Brain microvascular endothelial cell (primary cell): ENCODE data around the gene MAP3K13.

Experiments used
- DNase-seq: peaks from one replicate; pipeline ENCODE4 v3.0.0-alpha.2; 2020
- H3K27ac ChIP-seq: fragments of 250-450 bp; sonication (Bioruptor Pico); 2 replicates; pipeline ENCODE4 v1.5.1; 2020; ENCODE audit warnings: mild to moderate bottlenecking, moderate library complexity
- H3K27me3 ChIP-seq: fragments of 250-450 bp; sonication (Bioruptor Pico); replicated peaks from 2 replicates; pipeline ENCODE4 v1.5.1; 2020; ENCODE audit warnings: mild to moderate bottlenecking
- H3K36me3 ChIP-seq: fragments of 250-450 bp; sonication (Bioruptor Pico); replicated peaks from 2 replicates; pipeline ENCODE4 v1.5.1; 2020; ENCODE audit warnings: mild to moderate bottlenecking
- H3K4me3 ChIP-seq: 2 replicates; pipeline ENCODE4 v1.5.1; 2011; ENCODE audit warnings: low read depth, mild to moderate bottlenecking, control low read depth, low read length, moderate library complexity
- in situ Hi-C: cut with HindIII; loops from 2 replicates; pipeline ENCODE4 v1.10.0; 2017; ENCODE audit warnings: low sequenced_read_pairs, low pct_ligation_motif_present
- TF ChIP-seq, protein P1 (sequence below): IDR thresholded peaks from 2 replicates; pipeline ENCODE4 v1.5.1; 2011; ENCODE audit warnings: low read depth, mild to moderate bottlenecking, moderate library complexity, low read length, control low read depth, inconsistent platforms; ENCODE audit errors: missing control alignments

Gene MAP3K13

DNA sequence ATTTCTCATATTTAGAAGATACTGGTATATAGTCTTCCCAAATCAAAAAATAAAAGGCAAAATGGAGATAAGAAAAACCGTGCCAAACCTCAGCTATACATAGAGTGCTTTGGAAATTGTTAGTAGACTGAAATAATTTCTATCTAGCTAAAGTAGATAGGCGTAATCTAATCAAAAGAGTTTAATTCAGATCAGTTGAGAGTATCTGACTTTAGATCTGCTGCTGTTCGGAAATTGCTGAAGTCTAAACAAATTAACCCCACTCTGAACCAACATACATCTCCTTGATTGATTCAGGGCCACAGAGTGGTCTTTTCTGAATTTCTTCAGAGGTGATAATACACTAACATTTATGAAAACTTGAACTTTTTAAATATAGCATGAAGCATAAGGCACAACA is 40.1 kb downstream of the MAP3K13 start:
- H3K27ac ChIP-seq: no peak overlapping the region
- in situ Hi-C loops: no loop called here
- H3K27me3 ChIP-seq: no peaks in the 10 kb centered on the region
- no peak overlapping the region for H3K4me3 ChIP-seq
- no peak for DNase-seq
- no peaks in the 10 kb centered on the region for H3K36me3 ChIP-seq
- TF ChIP-seq, protein P1, sequence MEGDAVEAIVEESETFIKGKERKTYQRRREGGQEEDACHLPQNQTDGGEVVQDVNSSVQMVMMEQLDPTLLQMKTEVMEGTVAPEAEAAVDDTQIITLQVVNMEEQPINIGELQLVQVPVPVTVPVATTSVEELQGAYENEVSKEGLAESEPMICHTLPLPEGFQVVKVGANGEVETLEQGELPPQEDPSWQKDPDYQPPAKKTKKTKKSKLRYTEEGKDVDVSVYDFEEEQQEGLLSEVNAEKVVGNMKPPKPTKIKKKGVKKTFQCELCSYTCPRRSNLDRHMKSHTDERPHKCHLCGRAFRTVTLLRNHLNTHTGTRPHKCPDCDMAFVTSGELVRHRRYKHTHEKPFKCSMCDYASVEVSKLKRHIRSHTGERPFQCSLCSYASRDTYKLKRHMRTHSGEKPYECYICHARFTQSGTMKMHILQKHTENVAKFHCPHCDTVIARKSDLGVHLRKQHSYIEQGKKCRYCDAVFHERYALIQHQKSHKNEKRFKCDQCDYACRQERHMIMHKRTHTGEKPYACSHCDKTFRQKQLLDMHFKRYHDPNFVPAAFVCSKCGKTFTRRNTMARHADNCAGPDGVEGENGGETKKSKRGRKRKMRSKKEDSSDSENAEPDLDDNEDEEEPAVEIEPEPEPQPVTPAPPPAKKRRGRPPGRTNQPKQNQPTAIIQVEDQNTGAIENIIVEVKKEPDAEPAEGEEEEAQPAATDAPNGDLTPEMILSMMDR: no peak

DNA sequence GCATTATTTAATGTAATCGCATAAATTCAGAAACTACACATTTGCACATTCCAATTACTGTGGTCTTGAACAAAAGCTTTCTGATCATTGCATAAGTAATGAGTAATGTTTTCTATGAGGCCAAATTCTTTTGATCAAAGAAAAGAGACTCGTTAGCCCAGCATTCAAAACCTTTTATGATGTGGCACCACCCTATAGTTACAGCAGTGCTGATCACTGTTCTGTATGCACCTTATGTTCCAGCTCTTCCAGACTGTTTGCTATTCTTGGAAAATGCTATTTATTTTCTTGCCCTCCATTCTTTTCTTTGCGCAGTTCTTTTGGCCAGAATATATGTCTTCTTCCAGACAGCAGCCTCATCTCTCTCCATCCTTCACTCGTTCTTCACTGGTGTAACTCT is 42.3 kb downstream of the MAP3K13 start:
- in situ Hi-C loops: no loop called here
- H3K4me3 ChIP-seq: no peak overlapping the region

DNA sequence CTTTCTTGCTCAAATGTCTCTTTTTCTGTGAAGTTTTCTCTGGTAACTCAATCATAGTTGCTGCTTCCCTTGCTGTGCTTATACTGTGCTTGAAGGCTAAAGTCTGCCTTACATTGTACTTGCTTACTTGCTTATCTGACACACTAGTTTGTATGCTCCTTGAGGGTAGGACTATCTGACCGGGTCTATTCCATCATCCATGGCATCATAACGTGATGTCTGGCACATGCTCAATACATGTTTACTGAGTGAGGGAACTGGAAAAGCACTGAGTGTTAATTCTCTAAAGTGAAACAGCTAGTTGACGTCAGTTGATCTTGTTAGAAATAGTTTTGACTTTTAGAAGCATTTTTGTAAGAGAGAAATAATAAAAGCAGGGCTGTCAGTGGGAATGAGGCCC is 42.7 kb downstream of the MAP3K13 start:
- H3K4me3 ChIP-seq: no peak overlapping the region
- TF ChIP-seq, protein P1: no peak

More for the DNA sequence above, 42.3 kb downstream of the MAP3K13 start:
- TF ChIP-seq, protein P1: no peak
- Histone ChIP-seq H3K27ac (no peak overlapping the region), H3K27me3 (no peaks in the 10 kb centered on the region), H3K36me3 (no peaks in the 10 kb centered on the region)
- DNase-seq: no peak

DNA sequence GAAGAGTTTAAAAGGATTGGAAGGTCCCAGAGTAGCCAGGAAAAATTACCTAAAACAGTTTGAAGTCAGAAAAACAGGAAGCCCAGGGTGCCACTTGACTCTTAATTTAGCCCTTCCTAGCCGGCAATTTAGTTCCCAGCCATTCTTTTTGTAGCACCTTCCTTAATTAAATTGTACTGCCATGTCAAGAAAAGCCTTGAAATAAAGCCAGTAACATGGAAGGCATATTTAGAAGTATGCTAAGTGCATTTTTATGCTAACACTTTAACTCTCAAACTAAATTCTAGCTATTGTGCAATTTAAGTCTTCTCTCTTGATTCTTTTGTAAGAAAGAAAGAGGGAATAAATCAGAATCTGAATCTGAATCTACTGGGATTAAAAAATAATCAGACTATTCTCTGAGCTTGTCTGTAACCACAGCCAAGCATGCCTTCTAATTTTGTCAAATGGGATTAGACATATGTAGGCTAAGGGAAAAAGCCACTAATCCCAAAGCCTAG is 43.2 kb downstream of the MAP3K13 start:
- H3K27me3 ChIP-seq: no peaks in the 10 kb centered on the region
- DNase-seq: no peak
- H3K36me3 ChIP-seq: no peaks in the 10 kb centered on the region
- H3K27ac ChIP-seq: no peak overlapping the region
- TF ChIP-seq, protein P1: no peak
- in situ Hi-C loops: no loop called here
- H3K4me3 ChIP-seq: no peak overlapping the region

More for the DNA sequence above, 42.7 kb downstream of the MAP3K13 start:
- H3K27me3 ChIP-seq: no peaks in the 10 kb centered on the region
- no peaks in the 10 kb centered on the region for H3K36me3 ChIP-seq
- no peak for DNase-seq
- no peak overlapping the region for H3K27ac ChIP-seq
- in situ Hi-C loops: no loop called here

DNA sequence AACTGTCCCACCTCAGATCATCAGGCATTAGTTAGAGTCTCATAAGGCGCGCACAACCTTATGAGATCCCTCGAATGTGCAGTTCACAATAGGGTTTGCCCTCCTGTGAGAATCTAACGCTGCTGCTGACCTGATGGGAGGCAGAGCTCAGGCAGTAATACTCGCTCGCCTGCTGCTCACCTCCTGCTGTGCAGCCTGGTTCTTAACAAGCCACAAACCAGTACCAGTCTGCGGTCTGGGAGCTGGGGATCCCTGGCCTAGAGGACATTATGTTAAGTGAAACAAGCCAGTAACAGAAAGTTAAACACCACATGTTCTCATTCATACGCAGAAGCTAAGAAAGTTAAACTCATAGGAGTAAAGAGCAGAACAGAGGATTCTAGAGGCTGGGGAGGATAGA is 47.0 kb downstream of the MAP3K13 start:
- Histone ChIP-seq H3K4me3 (no peak overlapping the region), H3K27ac (no peak overlapping the region), H3K36me3 (no peaks in the 10 kb centered on the region), H3K27me3 (no peaks in the 10 kb centered on the region)
- DNase-seq: no peak
- TF ChIP-seq, protein P1: no peak
- in situ Hi-C loops: no loop called here

DNA sequence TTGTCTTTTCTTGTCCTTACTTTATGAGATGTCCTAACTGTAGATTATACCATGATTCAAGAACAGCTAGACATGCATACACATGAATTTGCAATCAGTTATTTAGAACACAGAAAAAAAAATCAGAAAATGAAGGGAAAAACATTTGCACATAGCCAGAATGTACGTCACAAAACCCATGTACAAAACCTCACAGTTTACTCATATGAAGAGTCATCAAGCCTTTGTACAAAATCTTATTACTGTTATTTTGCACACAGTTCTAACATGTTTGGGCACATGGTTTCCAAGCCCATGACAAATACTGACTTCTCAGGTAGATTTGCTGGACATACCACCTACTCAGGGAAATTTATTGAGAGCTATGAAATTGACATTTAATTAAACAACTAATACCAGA is 48.2 kb downstream of the MAP3K13 start:
- Histone ChIP-seq H3K27me3 (no peaks in the 10 kb centered on the region), H3K36me3 (no peaks in the 10 kb centered on the region), H3K4me3 (no peak overlapping the region), H3K27ac (no peak overlapping the region)
- TF ChIP-seq, protein P1: no peak
- DNase-seq: no peak
- in situ Hi-C loops: no loop called here
